B cell (primary cell): ENCODE results near the gene FTO. TPM values are rescaled to one million over a fixed set of nuclear protein-coding genes. Genes with fewer than 3 reads are reported as not detected.

Experiments used
- ATAC-seq: fragments of 200-7000 bp; cut with Tn5 transposase; one replicate; pipeline ENCODE4 v1.10.0; 2021; ENCODE audit warnings: low read depth, mild to moderate bottlenecking, moderate number of reproducible peaks, moderate library complexity
- CTCF ChIA-PET: fragments of 350-600 bp; sonication (Branson Sonifier 250); formaldehyde crosslinking; loops from one replicate; lab custom pipeline; 2021; ENCODE audit warnings: antibody characterized with exemption, inconsistent platforms; lab: Charles Lee
- POLR2A ChIA-PET: fragments of 350-600 bp; sonication (Branson Sonifier 250); formaldehyde crosslinking; loops from one replicate; lab custom pipeline; 2021; ENCODE audit warnings: antibody characterized with exemption; lab: Charles Lee
- DNase-seq: peaks from one replicate; pipeline ENCODE4 v3.0.0; 2013
- H2AFZ ChIP-seq: 2 replicates; pipeline ENCODE4 v1.6.1; 2012; ENCODE audit warnings: mild to moderate bottlenecking, low read depth, low read length; ENCODE audit not compliant: insufficient read depth, poor library complexity, severe bottlenecking
- H3K27ac ChIP-seq, 2 donors: 1 replicate in 1 of 2; 2 replicates in 1 of 2; pipeline ENCODE4 v1.5.1; 2012 to 2013; ENCODE audit warnings: low read length in 2 of 2, mild to moderate bottlenecking in 2 of 2, moderate library complexity in 1 of 2
- H3K27me3 ChIP-seq, 4 experiments: fragments of 200-600 bp in 1 of 4; sonication (generic) in 1 of 4; replicated peaks in 1 of 4; 1 replicate in 2 of 4; 2 replicates in 2 of 4; pipeline versions ENCODE4 v1.6.1 to v1.7.0; 2013 to 2016; ENCODE audit warnings: low read length in 3 of 4, mild to moderate bottlenecking in 2 of 4, mixed read lengths in 1 of 4, moderate library complexity in 1 of 4; ENCODE audit not compliant: insufficient read depth in 4 of 4, control insufficient read depth in 3 of 4; ENCODE audit errors: control extremely low read depth in 1 of 4
- H3K36me3 ChIP-seq, 2 experiments: replicated peaks in 1 of 2; 1 replicate in 1 of 2; 2 replicates in 1 of 2; pipeline versions ENCODE4 v1.6.1 to v1.7.1; 2013; ENCODE audit warnings: low read length in 1 of 2; ENCODE audit not compliant: insufficient read depth in 2 of 2, control insufficient read depth in 1 of 2; ENCODE audit errors: control extremely low read depth in 1 of 2, extremely low read depth in 1 of 2
- H3K4me1 ChIP-seq, 2 donors: fragments of 200-600 bp in 1 of 2; sonication (generic) in 1 of 2; 1 replicate in 1 of 2; 2 replicates in 1 of 2; pipeline versions ENCODE4 v1.5.1 to v1.6.1; 2013 to 2017; ENCODE audit warnings: low read length in 2 of 2; ENCODE audit not compliant: control insufficient read depth in 2 of 2, insufficient read depth in 2 of 2
- H3K4me2 ChIP-seq: replicated peaks from 2 replicates; pipeline ENCODE3; 2012; ENCODE audit warnings: mild to moderate bottlenecking, low read depth, low read length; ENCODE audit not compliant: poor library complexity, severe bottlenecking
- H3K4me3 ChIP-seq, 5 experiments: fragments of 200-600 bp in 1 of 5; sonication (generic) in 1 of 5; 1 replicate in 3 of 5; 2 replicates in 2 of 5; pipeline versions ENCODE4 v1.5.1 to v1.7.0; 2011 to 2016; ENCODE audit warnings: low read length in 4 of 5, mild to moderate bottlenecking in 4 of 5, low read depth in 2 of 5, control low read depth in 1 of 5, moderate library complexity in 1 of 5; ENCODE audit not compliant: insufficient read depth in 1 of 5; ENCODE audit errors: control extremely low read depth in 1 of 5, extremely low read depth in 1 of 5
- H3K79me2 ChIP-seq: fragments of 200-600 bp; sonication (generic); one replicate; pipeline ENCODE4 v1.6.0; 2016; ENCODE audit warnings: low read length; ENCODE audit not compliant: control insufficient read depth, insufficient read depth
- H3K9ac ChIP-seq: fragments of 200-600 bp; sonication (generic); 2 replicates; pipeline ENCODE4 v1.6.1; 2017; ENCODE audit warnings: mild to moderate bottlenecking, low read length, moderate library complexity
- H3K9me3 ChIP-seq, 3 donors: one replicate each; pipeline versions ENCODE4 v1.6.1 to v1.7.1; 2013; ENCODE audit warnings: low read length in 2 of 3; ENCODE audit not compliant: control insufficient read depth in 2 of 3, insufficient read depth in 1 of 3; ENCODE audit errors: control extremely low read depth in 1 of 3
- H4K20me1 ChIP-seq: 2 replicates; pipeline ENCODE4 v1.6.0; 2012; ENCODE audit warnings: mild to moderate bottlenecking, low read length; ENCODE audit not compliant: insufficient read depth, control insufficient read depth, poor library complexity, severe bottlenecking
- H3K27ac Mint-ChIP-seq: one replicate; pipeline ENCODE4 v1.8.0; 2021; ENCODE audit warnings: mixed read lengths
- H3K27me3 Mint-ChIP-seq: one replicate; pipeline ENCODE4 v1.8.0; 2021; ENCODE audit warnings: mixed read lengths
- H3K4me1 Mint-ChIP-seq: one replicate; pipeline ENCODE4 v1.8.0; 2021; ENCODE audit warnings: mixed read lengths
- H3K4me3 Mint-ChIP-seq: one replicate; pipeline ENCODE4 v1.8.0; 2021; ENCODE audit warnings: mixed read lengths
- H3K9me3 Mint-ChIP-seq: one replicate; pipeline ENCODE4 v1.8.0; 2022; ENCODE audit warnings: mixed read lengths; ENCODE audit not compliant: insufficient read depth
- CTCF ChIP-seq: fragments of 200-600 bp; IDR thresholded peaks from one replicate; pipeline ENCODE4 v1.8.0; 2022; ENCODE audit warnings: antibody characterized with exemption, mild to moderate bottlenecking
- EZH2 ChIP-seq: IDR thresholded peaks from 2 replicates; pipeline ENCODE4 v1.6.1; 2012; ENCODE audit warnings: borderline replicate concordance, low read depth, mild to moderate bottlenecking, moderate library complexity, low read length; ENCODE audit not compliant: insufficient read depth, poor library complexity, severe bottlenecking
- WGBS: methylation state at CpG from one replicate; pipeline ENCODE4 v1.1.5; 2013; ENCODE audit warnings: missing lambda C conversion rate; ENCODE audit not compliant: insufficient coverage; 5-methylcytosine and 5-hydroxymethylcytosine counted together
- intact Hi-C: fragments of 100-400 bp; cut with micrococcal nuclease; formaldehyde crosslinking; loops from one replicate; pipeline ENCODE4 v1.10.0; 2022
- polyA plus RNA-seq: library from polyadenylated mRNA; depleted of rRNA; stranded (reverse); fragments of >200 nt; gene quantifications from 2 replicates; pipeline ENCODE4 v1.2.3, GENCODE V29; 2012
- total RNA-seq, 2 donors: library from RNA; stranded (reverse); fragments of 120-200 nt in 1 of 2; gene quantifications; 1 replicate in 1 of 2; 2 replicates in 1 of 2; pipeline versions ENCODE4 v1.2.3 to v1.2.4, GENCODE V29; 2013 to 2022

Gene FTO
- total and polyA plus RNA-seq, 2 donors (not counting 1 experiment from before 2014, with no cell fraction given) = 26.5 to 68.5 TPM

GRCh38 chr16:54062361-54063278 lies 358.7 kb downstream of the FTO start:
- Mint-ChIP-seq H3K27me3 (no peaks in the 10 kb centered on the region), H3K4me3 (no peak overlapping the region), H3K9me3 (no peaks in the 10 kb centered on the region), H3K4me1 (no peaks in the 10 kb centered on the region), H3K27ac (no peak overlapping the region)
- Histone ChIP-seq H3K79me2 (no peaks in the 10 kb centered on the region), H3K4me3 (no peak overlapping the region), H3K36me3 (peaks cover 0 to 3% of the 10 kb centered on the region in 2 experiments), H2AFZ (no peak overlapping the region), H3K4me1 (no peaks in the 10 kb centered on the region), H3K27ac (no peak overlapping the region), H3K4me2 (no peak overlapping the region), H3K27me3 (no peaks in the 10 kb centered on the region), H4K20me1 (no peaks in the 10 kb centered on the region), H3K9me3 (no peaks in the 10 kb centered on the region), H3K9ac (no peak overlapping the region)
- no peak for ATAC-seq
- WGBS = 98% methylated on average over 10 of the region's 13 CpGs
- ChIA-PET POLR2A (no interaction called here), CTCF (no interaction called here)
- no peak for DNase-seq
- intact Hi-C loops = no loop called here
- TF ChIP-seq CTCF (no peak), EZH2 (no peak)

GRCh38 chr16:54063279-54063773 lies 359.4 kb downstream of the FTO start:
- Histone ChIP-seq H3K9ac (no peak overlapping the region), H3K4me2 (no peak overlapping the region), H3K27me3 (no peaks in the 10 kb centered on the region), H4K20me1 (no peaks in the 10 kb centered on the region), H3K79me2 (no peaks in the 10 kb centered on the region), H3K27ac (no peak overlapping the region), H3K4me3 (no peak overlapping the region), H3K4me1 (no peaks in the 10 kb centered on the region), H2AFZ (no peak overlapping the region), H3K36me3 (peaks cover 0 to 3% of the 10 kb centered on the region in 2 experiments), H3K9me3 (no peaks in the 10 kb centered on the region)
- Mint-ChIP-seq H3K27ac (no peak overlapping the region), H3K27me3 (no peaks in the 10 kb centered on the region), H3K4me1 (no peaks in the 10 kb centered on the region), H3K4me3 (no peak overlapping the region), H3K9me3 (no peaks in the 10 kb centered on the region)
- POLR2A ChIA-PET = no interaction called here
- TF ChIP-seq CTCF (no peak), EZH2 (no peak)
- WGBS = 96% methylated on average over 7 of the region's 10 CpGs
- no peak for ATAC-seq
- no peak for DNase-seq
- intact Hi-C loops = no loop called here
- CTCF ChIA-PET = interaction anchor here (0.6 to 0.7 kb wide), 2 partner anchors 10 to 64 kb away, joined by 3 to 5 read pairs; no protein-coding TSS in a partner anchor
